RPMI8226 (cell line): ENCODE measurements around the gene MLST8.
"Not testable (repeated sequence)": the region's sequence is repeated elsewhere in the genome, so short reads cannot be mapped to it uniquely, and the experiment has no call there.

Experiments
- DNase-seq: peaks from one replicate; pipeline ENCODE4 v3.0.0-alpha.2; 2015

Gene MLST8

GRCh38 chr16:2232094-2232990, 27.1 kb downstream of the MLST8 start:
- DNase-seq, result no peak

GRCh38 chr16:2233046-2233775, 28.0 kb downstream of the MLST8 start:
- DNase-seq, result no peak

GRCh38 chr16:2233872-2234812, 28.9 kb downstream of the MLST8 start:
- no peak for DNase-seq

- no peak for DNase-seq
Measured at GRCh38 chr16:2234813-2235170, 29.5 kb downstream of the MLST8 start.

- DNase-seq, result no peak
Measured at GRCh38 chr16:2235234-2235651, 30.0 kb downstream of the MLST8 start.

- DNase-seq, result no peak
Measured at GRCh38 chr16:2235695-2236336, 30.6 kb downstream of the MLST8 start.

- DNase-seq, result no peak
Measured at GRCh38 chr16:2236337-2237101, 31.3 kb downstream of the MLST8 start, which contains the start of gene DNASE1L2. TSS of gene DNASE1L2 (plus strand) at chr16:2236444. CDS start at chr16:2236817, 373 bp downstream.

GRCh38 chr16:2237102-2237482, 31.8 kb downstream of the MLST8 start:
- no peak for DNase-seq

- no peak for DNase-seq
Measured at GRCh38 chr16:2237493-2238149, 32.4 kb downstream of the MLST8 start.

GRCh38 chr16:2238150-2238837, 33.0 kb downstream of the MLST8 start:
- no peak for DNase-seq

- no peak for DNase-seq
Measured at GRCh38 chr16:2238838-2239675, 33.8 kb downstream of the MLST8 start.

GRCh38 chr16:2240331-2240730, 35.1 kb downstream of the MLST8 start:
- DNase-seq, result not testable (repeated sequence)

GRCh38 chr16:2242598-2242997, 37.3 kb downstream of the MLST8 start:
- DNase-seq, result no peak

- no peak for DNase-seq
Measured at GRCh38 chr16:2243031-2243528, 37.8 kb downstream of the MLST8 start.

- no peak for DNase-seq
Measured at GRCh38 chr16:2243781-2244180, 38.5 kb downstream of the MLST8 start.

- DNase-seq, result no peak
Measured at GRCh38 chr16:2244301-2244700, 39.0 kb downstream of the MLST8 start.

- no peak for DNase-seq
Measured at GRCh38 chr16:2244926-2245795, 39.9 kb downstream of the MLST8 start.

GRCh38 chr16:2246301-2246885, 41.1 kb downstream of the MLST8 start:
- DNase-seq, result no peak
